Activated CD4-positive, CD25-positive, alpha-beta regulatory T cell treated with anti-CD3 and anti-CD28 coated beads, Interleukin-2, amount 50 U/mL, for 24 hours (primary cell): ENCODE data around the gene NNT.
"Not testable (repeated sequence)": the region's sequence is repeated elsewhere in the genome, so short reads cannot be mapped to it uniquely, and the experiment has no call there.

ENCODE experiments used
- ATAC-seq, 2 donors: fragments of 150-1000 bp; cut with Tn5 transposase; one replicate each; pipeline ENCODE4 v1.10.0; 2021; ENCODE audit warnings: mild to moderate bottlenecking in 1 of 2, moderate library complexity in 1 of 2

Gene NNT

DNA sequence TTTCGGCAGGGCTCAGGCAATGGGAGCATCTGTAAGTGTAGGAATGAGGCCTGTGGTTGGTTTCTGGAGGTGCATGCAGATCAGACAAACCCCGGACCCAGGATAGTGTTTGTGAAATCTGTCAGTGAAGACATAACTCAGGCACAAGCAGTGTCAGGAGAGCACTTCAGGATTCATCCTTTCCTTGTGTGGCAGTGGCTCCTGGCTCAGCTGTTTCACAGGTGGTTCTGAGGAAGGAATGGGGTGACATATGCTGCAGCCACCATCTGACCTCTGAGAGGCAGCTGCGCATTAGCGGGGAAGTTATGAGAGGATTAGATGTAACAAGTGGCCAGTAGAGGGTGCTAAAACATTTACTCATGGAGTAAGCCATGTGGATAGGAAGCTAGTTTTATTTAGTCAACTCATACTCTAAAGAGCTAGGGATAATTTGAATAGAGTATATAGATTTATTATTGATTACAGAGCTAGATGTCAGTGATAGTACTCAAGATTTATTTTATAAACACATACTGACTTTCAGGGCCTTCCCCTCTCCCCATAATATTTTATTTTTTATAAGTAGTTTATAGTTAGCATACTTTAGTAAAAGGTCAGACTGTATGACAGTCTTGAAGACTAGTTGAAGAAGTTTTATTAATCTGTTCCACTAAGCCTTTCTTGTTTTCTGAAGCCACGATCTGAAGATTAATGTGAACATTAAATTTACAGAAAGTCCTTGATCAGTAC lies 28.4 kb downstream of the NNT start:
- peak; percentile 88 to 90 for ATAC-seq

- ATAC-seq = no peak
Observed at GRCh38 chr5:43634621-43635020, 31.6 kb downstream of the NNT start.

DNA sequence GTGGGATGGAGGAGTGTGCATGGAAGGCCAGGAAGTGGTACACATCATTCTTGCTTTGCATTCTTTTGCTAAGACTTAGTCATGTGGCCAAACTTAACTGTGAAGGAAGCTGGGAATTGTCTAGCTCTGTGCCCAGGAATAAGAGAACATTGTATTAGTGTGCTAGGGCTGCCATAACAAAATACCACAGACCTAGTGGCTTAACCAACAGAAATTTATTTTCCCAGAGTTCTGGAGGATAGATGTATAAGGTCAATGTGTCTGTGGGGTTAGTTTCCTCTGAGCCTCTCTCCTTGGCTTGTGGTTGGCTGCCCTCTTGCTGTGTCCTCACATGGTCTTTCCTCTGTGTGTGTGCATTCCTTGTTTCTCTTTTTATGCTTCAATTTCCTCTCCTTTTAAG lies 32.4 kb downstream of the NNT start:
- no peak for ATAC-seq

GRCh38 chr5:43636076-43636475 lies 33.1 kb downstream of the NNT start:
- no peak for ATAC-seq

DNA sequence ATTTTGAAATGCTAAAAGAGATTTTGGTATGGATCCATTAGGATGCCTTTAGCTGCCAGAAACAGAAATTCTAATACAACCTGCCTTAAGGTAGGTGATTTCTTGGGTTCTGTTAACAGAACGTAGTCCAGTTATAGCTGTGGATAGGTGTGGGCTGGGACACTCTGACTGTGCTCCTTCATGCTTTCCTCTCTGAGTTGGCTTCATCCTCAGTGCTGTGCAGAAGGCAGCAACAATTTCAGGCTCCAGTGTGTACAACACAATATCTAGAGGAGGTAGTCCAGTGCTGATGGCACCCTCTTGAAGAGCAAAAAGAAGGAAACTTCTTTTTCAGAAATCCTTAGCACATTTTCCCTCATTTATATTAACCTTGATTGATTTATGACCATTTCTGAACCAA lies 34.4 kb downstream of the NNT start:
- ATAC-seq = no peak

DNA sequence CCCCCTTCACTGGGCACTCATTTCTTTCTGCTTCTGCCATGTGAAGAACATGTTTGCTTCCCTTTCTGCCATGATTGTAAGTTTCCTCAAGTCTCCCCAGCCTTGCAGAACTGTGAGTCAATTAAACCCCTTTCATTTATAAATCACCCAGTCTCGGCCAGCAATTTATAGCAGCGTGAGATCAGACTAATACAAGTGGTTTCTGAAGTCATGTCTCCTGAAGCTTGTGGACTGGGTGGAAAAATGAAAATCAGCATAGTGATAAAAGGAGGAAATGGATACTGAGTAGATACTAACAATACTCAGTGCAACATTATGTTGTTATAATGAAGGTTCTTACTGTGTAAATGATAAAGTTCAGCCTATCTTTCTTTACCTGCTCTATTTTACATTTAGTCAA lies 35.1 kb downstream of the NNT start:
- no peak for ATAC-seq

GRCh38 chr5:43638546-43638945 lies 35.6 kb downstream of the NNT start:
- no peak for ATAC-seq

GRCh38 chr5:43639566-43639965 lies 36.6 kb downstream of the NNT start:
- no peak for ATAC-seq

GRCh38 chr5:43642428-43642827 lies 39.4 kb downstream of the NNT start:
- ATAC-seq = no peak

GRCh38 chr5:43643327-43643726 lies 40.3 kb downstream of the NNT start:
- no peak for ATAC-seq

DNA sequence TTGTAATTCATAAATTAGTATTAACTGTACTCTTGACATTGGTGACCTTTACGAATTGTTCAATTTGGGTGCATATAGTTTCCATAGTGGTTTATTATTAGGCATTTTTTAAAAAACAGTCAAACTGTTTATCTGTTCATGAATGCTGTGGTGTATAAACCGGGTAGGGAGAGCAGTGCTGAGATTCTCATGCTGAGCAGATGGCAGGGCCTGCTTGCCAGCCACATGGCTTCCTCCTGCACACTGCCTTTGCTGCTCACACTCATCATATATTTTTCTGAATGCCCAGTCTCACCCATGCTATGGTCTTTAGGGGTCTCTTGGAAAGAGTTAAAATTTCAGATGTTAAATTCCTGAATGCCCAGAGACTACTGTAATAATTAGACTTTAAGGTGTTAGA lies 40.8 kb downstream of the NNT start:
- no peak for ATAC-seq

GRCh38 chr5:43646992-43647391 lies 44.0 kb downstream of the NNT start:
- ATAC-seq = no peak

- ATAC-seq = no peak
Observed at GRCh38 chr5:43647789-43648188, 44.8 kb downstream of the NNT start.

GRCh38 chr5:43648499-43649124 lies 45.6 kb downstream of the NNT start:
- ATAC-seq = no peak

DNA sequence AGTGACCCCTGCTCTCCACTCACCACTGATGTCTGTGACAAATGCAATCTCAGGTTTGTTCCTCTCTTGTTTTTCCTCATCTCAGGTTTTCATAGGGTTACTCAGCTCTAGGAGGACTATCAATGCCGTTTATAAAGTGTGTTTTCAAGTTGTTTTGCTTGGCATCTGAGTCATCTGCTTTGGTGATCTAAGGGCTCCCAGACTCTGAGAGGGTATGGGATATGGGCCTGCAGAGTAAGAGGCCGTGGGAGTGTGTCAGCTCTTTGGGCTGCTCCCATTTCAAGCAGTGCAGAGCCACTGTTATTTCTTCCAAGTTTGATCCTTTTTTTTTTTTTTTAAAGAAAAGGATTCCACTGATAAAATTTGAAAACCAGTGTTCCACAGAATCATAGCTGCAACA lies 46.3 kb downstream of the NNT start:
- ATAC-seq = no peak

DNA sequence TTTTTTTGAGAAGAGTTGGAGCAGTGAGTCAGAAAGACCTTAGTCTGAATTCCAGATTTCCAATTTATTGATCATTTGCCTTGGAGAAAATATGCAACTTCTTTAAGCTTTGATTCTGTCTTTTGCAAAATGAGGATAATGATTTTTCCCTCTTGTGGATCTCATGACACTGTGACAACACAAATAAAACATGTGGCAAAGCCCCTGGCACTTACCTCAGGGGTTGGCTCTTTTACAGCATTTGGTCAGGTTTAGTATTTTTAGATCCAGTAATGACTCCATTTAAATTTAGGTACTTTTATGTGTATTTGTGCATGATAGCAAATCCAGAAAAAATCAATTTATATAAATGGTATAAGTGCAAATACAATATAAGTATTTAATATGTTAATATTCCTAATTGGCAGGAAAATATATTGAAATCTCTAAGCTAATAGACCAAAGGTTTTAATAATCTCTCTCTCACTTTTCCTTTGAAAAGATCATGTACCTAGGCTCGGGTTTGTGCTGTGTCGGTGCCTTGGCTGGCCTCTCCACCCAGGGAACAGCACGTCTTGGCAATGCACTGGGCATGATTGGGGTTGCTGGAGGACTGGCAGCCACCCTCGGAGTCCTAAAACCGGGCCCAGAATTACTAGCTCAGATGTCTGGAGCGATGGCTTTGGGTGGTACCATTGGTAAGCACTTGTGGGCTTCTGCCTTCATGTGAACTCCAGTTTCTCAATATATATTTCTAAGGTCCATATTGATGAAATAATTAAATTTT lies 49.7 kb downstream of the NNT start:
- no peak for ATAC-seq

GRCh38 chr5:43658509-43658908 lies 55.5 kb downstream of the NNT start:
- ATAC-seq = no peak

DNA sequence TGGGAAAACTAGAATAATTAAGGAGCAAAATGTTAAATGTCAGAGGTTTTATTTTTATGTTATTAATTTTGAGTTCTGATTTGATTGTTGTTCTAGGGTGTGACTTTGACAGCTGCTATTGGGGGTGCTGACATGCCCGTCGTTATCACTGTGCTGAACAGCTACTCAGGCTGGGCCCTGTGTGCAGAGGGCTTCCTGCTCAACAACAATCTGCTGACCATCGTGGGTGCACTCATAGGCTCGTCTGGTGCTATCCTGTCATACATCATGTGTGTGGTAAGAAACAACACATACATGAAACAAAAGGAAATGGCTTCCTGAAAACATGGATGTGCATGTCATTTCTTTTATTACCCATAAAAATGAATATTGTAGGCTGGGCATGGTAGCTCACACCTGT lies 56.1 kb downstream of the NNT start:
- ATAC-seq = no peak

DNA sequence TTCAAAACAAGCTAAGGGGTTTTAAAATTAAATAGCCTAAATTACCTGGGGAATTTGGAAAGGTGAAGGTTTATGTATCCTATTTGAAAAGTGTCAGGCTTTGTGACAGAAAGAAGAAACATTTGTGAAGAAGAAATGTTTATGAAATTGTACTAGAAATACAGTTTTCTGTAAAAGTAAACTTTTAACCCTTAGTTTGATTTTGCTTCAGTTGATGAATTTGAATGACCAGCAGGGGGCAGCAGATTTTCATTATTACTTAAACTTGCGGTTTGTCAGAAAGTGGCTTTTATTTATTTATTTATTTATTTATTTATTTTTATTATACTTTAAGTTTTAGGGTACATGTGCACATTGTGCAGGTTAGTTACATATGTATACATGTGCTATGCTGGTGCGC lies 58.1 kb downstream of the NNT start:
- ATAC-seq = no peak

- no peak for ATAC-seq
Observed at GRCh38 chr5:43663916-43664315, 60.9 kb downstream of the NNT start.

GRCh38 chr5:43664501-43665040 lies 61.6 kb downstream of the NNT start:
- no peak for ATAC-seq

DNA sequence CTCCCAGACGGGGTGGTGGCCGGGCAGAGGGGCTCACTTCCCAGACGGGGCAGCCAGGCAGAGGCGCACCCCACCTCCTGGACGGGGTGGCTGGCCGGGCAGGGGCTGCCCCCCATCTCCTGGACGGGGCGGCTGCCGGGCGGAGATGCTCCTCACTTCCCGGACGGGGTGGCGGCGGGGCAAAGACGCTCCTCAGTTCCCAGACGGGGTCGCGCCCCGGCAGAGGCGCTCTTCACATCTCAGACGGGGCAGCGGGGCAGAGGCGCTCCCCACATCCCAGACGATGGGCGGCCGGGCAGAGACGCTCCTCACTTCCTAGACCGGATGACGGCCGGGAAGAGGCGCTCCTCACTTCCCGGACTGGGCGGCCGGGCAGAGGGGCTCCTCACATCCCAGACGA lies 62.8 kb downstream of the NNT start:
- ATAC-seq = not testable (repeated sequence)

- ATAC-seq = not testable (repeated sequence)
Observed at GRCh38 chr5:43666728-43667127, 63.7 kb downstream of the NNT start.

DNA sequence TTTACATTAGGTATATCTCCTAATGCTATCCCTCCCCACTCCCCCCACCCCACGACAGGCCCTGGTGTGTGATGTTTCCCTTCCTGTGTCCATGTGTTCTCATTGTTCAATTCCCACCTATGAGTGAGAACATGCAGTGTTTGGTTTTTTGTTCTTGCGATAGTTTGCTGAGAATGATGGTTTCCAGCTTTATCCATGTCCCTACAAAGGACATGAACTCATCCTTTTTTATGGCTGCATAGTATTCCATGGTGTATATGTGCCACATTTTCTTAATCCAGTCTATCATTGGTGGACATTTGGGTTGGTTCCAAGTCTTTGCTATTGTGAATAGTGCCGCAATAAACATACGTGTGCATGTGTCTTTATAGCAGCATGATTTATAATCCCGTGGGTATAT lies 64.4 kb downstream of the NNT start:
- not testable (repeated sequence) for ATAC-seq
